B cell (primary cell): ENCODE measurements around the gene AARS2.

Source experiments
- EZH2 ChIP-seq: IDR thresholded peaks from 2 replicates; pipeline ENCODE4 v1.6.1; 2012; ENCODE audit warnings: borderline replicate concordance, low read depth, mild to moderate bottlenecking, moderate library complexity, low read length; ENCODE audit not compliant: insufficient read depth, poor library complexity, severe bottlenecking
- TF ChIP-seq, protein P1 (sequence below): fragments of 200-600 bp; IDR thresholded peaks from one replicate; pipeline ENCODE4 v1.8.0; 2022; ENCODE audit warnings: antibody characterized with exemption, mild to moderate bottlenecking

DNA sequence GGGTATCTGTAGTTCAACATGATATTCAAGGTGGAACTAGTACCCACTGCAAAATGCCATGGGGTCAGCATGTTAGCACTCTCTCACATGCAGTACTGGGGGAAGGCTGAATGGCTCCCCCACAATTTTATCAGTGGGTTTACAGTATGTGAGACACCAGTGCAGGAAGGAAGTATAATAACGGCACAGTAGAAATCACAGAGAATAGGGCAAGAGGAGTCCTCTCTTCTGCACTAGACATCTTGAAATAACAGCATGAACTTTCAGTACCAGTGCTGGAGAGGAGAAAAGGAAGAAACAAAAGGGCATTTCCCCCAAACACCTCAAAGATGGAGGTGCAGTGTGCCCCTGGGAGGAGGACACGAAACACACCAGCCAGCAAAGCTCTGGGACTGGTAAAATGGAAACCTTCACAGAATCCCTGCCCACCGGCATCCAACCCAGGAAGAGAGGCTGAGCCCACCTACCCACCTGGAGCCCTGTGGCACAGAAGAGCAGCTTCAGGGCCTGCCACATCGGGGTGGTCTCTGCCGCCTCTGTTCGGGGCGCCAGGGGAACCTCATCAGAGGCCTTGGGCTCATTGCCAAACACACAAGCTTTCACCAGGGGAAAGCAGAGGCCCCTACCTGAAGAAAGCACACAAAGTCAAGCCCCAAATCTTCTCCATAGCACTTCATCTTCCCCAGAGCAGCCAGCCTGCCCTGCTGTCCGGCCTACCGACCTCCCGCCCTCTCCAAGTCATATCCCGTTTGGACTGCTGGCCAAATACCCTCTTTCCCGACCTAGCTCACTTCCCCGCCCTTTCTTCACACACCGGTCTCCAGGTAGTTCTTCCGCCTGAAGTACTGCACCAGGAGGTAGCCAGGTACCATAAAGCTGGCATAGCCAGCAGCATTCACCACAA lies 57.0 kb downstream of the AARS2 start:
- TF ChIP-seq, protein P1, sequence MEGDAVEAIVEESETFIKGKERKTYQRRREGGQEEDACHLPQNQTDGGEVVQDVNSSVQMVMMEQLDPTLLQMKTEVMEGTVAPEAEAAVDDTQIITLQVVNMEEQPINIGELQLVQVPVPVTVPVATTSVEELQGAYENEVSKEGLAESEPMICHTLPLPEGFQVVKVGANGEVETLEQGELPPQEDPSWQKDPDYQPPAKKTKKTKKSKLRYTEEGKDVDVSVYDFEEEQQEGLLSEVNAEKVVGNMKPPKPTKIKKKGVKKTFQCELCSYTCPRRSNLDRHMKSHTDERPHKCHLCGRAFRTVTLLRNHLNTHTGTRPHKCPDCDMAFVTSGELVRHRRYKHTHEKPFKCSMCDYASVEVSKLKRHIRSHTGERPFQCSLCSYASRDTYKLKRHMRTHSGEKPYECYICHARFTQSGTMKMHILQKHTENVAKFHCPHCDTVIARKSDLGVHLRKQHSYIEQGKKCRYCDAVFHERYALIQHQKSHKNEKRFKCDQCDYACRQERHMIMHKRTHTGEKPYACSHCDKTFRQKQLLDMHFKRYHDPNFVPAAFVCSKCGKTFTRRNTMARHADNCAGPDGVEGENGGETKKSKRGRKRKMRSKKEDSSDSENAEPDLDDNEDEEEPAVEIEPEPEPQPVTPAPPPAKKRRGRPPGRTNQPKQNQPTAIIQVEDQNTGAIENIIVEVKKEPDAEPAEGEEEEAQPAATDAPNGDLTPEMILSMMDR, result no peak
- no peak for TF ChIP-seq EZH2
